Tibial nerve (tissue), 4 donors: ENCODE results near the gene CNTNAP5.

Source experiments
- CTCF ChIP-seq, 5 experiments: fragments of 200-600 bp in 3 of 5; fragments of 450-650 bp in 2 of 5; sonication (generic) in 3 of 5; IDR thresholded peaks; one replicate each; pipeline ENCODE4 v1.5.1; 2016 to 2019; ENCODE audit warnings: antibody characterized with exemption in 5 of 5, mild to moderate bottlenecking in 3 of 5, moderate library complexity in 2 of 5
- EP300 ChIP-seq, 2 donors: sonication (generic); formaldehyde crosslinking; IDR thresholded peaks; one replicate each; pipeline ENCODE4 v1.6.1; 2017; ENCODE audit warnings: antibody characterized with exemption in 2 of 2, mild to moderate bottlenecking in 1 of 2
- POLR2A ChIP-seq, 2 donors: fragments of 450-650 bp; IDR thresholded peaks; one replicate each; pipeline ENCODE4 v1.6.1; 2017; ENCODE audit warnings: antibody characterized with exemption in 2 of 2, mild to moderate bottlenecking in 2 of 2, moderate library complexity in 2 of 2

- TF ChIP-seq EP300 (IDR thresholded peaks at IDR 0.05), result no peak
- TF ChIP-seq CTCF (IDR thresholded peaks at IDR 0.05), result no peak
- no peak for TF ChIP-seq POLR2A (IDR thresholded peaks at IDR 0.05)
Measured at GRCh38 chr2:124797049-124797448, 772.0 kb downstream of the CNTNAP5 start.
